Prostate gland (tissue), 2 donors: ENCODE data around the gene OR8J3. TPM values are rescaled to one million over a fixed set of nuclear protein-coding genes. Genes with fewer than 3 reads are reported as not detected.

Experiments used
- DNase-seq: peaks from one replicate; pipeline ENCODE4 v3.0.0-alpha.2; 2019; ENCODE audit warnings: low spot score
- H3K27ac ChIP-seq, 2 donors: fragments of 200-600 bp; sonication (generic); 2 replicates each; pipeline ENCODE4 v1.5.1; 2017 to 2019
- H3K27me3 ChIP-seq: fragments of 200-600 bp; sonication (generic); replicated peaks from 2 replicates; pipeline ENCODE4 v1.5.1; 2019; ENCODE audit not compliant: insufficient read depth
- H3K36me3 ChIP-seq, 2 donors: fragments of 200-600 bp; sonication (generic); 1 replicate in 1 of 2; 2 replicates in 1 of 2; pipeline versions ENCODE4 v1.5.1 to v1.8.1; 2017 to 2019
- H3K4me1 ChIP-seq: fragments of 200-600 bp; sonication (generic); replicated peaks from 2 replicates; pipeline ENCODE4 v1.5.1; 2019
- H3K4me3 ChIP-seq, 2 donors: fragments of 200-600 bp; sonication (generic); 2 replicates each; pipeline ENCODE4 v1.5.1; 2017 to 2019
- H3K9me3 ChIP-seq: fragments of 200-600 bp; sonication (generic); 2 replicates; pipeline ENCODE4 v1.5.1; 2017
- CTCF ChIP-seq, 4 experiments: fragments of 200-600 bp in 2 of 4; fragments of 450-650 bp in 2 of 4; sonication (generic) in 2 of 4; IDR thresholded peaks; 1 replicate in 3 of 4; 2 replicates in 1 of 4; pipeline ENCODE4 v1.5.1; 2016 to 2019; ENCODE audit warnings: antibody characterized with exemption in 4 of 4, mild to moderate bottlenecking in 2 of 4, moderate library complexity in 2 of 4
- POLR2A ChIP-seq: fragments of 450-650 bp; IDR thresholded peaks from one replicate; pipeline ENCODE4 v1.6.1; 2016; ENCODE audit warnings: antibody characterized with exemption, mild to moderate bottlenecking
- POLR2AphosphoS5 ChIP-seq: sonication (generic); formaldehyde crosslinking; IDR thresholded peaks from one replicate; pipeline ENCODE4 v1.6.1; 2017; ENCODE audit warnings: antibody characterized with exemption
- WGBS: methylation state at CpG from one replicate; pipeline ENCODE4 v1.1.5; 2018; 5-methylcytosine and 5-hydroxymethylcytosine counted together
- intact Hi-C: fragments of 100-400 bp; cut with DNase I; formaldehyde crosslinking; loops from one replicate; pipeline ENCODE4 v1.14.2; 2022
- total RNA-seq, 2 donors: library from RNA; depleted of rRNA; stranded (reverse); fragments of >200 nt; gene quantifications; one replicate each; pipeline ENCODE4 v1.1.0, GENCODE V29; 2016

Gene OR8J3, protein sequence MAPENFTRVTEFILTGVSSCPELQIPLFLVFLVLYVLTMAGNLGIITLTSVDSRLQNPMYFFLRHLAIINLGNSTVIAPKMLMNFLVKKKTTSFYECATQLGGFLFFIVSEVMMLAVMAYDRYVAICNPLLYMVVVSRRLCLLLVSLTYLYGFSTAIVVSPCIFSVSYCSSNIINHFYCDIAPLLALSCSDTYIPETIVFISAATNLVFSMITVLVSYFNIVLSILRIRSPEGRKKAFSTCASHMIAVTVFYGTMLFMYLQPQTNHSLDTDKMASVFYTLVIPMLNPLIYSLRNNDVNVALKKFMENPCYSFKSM
- not detected for total RNA-seq

DNA sequence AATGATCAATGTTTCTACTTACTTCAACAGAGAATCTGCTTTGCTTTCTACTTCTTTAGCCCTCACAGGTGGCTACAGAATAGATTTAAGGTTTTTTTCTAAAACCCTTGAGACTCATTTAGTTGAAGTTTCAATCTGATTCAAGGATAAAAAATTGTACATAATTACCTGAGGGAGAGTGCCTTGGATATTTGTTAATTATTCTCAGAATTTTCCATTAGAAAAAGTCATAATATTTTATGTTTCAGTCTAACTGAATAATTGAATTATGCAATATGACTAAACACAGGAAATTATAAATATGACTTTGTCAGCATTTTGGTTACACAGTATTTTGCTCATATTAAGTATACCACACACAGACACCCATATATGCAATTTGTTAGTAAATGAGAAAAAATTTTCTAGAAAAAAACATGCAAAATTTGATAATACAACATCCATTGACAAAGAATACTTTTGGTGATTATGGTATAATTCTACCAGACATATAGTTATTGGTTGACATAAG is at the start of gene OR8J3:
Gene OR8J3, minus strand, starts transcription at position 51 of the 511 bp plus-strand sequence. CDS start 2,483 bp downstream, outside the sequence.
- H3K27ac ChIP-seq = no peak within 1 kb of the TSS
- DNase-seq = no peak
- TF ChIP-seq CTCF (IDR thresholded peaks at IDR 0.05) (no peak), POLR2AphosphoS5 (no peak), POLR2A (no peak)
- H3K4me1 ChIP-seq = no peaks in the 10 kb centered on the region
- no peak within 1 kb of the TSS for H3K4me3 ChIP-seq
- H3K9me3 ChIP-seq = no peaks in the 10 kb centered on the region
- intact Hi-C loops = no loop called here
- no peaks in the 10 kb centered on the region for H3K27me3 ChIP-seq
- H3K36me3 ChIP-seq = no peaks in the 10 kb centered on the region

- Histone ChIP-seq H3K27ac (no peak overlapping the region), H3K36me3 (no peaks in the 10 kb centered on the region), H3K4me1 (no peaks in the 10 kb centered on the region), H3K4me3 (no peak overlapping the region), H3K9me3 (no peaks in the 10 kb centered on the region), H3K27me3 (no peaks in the 10 kb centered on the region)
- TF ChIP-seq POLR2A = no peak
- TF ChIP-seq CTCF (IDR thresholded peaks at IDR 0.05) = no peak
- no peak for TF ChIP-seq POLR2AphosphoS5
- 95% methylated on average over 3 of the region's 3 CpGs for WGBS
- intact Hi-C loops = no loop called here
- no peak for DNase-seq
Measured at GRCh38 chr11:56188602-56189001, 48.6 kb upstream of the OR8J3 start.

DNA sequence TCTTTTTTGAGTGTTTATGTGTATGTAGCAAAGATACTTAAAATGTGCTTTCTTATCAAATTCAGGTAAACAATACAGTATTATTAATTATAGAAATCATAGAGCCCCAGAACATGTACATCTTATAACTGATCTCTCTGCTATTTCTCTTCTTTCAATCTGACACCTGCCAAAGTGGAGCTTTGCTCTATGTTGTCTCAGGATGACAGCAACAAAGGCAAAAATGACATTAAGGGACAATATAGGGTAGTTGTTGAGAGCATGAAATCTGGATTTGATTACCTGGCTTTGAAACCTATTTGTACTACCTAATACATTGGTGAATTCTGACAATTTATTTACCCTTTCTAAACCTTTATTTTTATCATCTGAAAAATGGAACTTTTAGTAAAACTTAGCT is 43.5 kb upstream of the OR8J3 start:
- no peaks in the 10 kb centered on the region for H3K4me1 ChIP-seq
- H3K27me3 ChIP-seq = no peaks in the 10 kb centered on the region
- no peak for DNase-seq
- H3K36me3 ChIP-seq = no peaks in the 10 kb centered on the region
- intact Hi-C loops = no loop called here
- TF ChIP-seq CTCF (IDR thresholded peaks at IDR 0.05) = no peak
- no peak for TF ChIP-seq POLR2AphosphoS5
- H3K4me3 ChIP-seq = no peak overlapping the region
- no peak overlapping the region for H3K27ac ChIP-seq
- no peaks in the 10 kb centered on the region for H3K9me3 ChIP-seq

DNA sequence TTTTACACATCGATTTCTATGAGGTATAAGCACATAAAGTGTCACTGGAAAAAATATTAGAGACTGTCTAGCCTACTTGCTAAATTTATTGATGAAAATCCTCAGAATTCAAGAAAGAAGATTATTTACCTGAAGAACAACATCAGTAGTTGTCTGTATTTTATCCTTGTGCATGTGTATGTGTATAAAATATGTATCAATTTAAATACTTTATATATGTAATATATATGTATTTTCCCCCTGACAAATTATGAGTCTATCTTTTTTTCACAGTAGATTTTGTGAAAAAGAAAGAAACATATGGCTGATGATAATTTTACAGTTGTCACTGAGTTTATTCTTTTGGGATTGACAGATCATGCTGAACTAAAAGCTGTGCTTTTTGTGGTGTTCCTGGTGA is 36.3 kb upstream of the OR8J3 start, which contains the start of gene OR5J2:
Gene OR5J2, plus strand, starts transcription at position 301 of the 400 bp plus-strand sequence. Its CDS starts 0 bp downstream, at position 301.
- H3K4me1 ChIP-seq = no peaks in the 10 kb centered on the region
- no peak for TF ChIP-seq POLR2AphosphoS5
- TF ChIP-seq POLR2A = no peak
- TF ChIP-seq CTCF (IDR thresholded peaks at IDR 0.05) = no peak
- DNase-seq = no peak
- no peak within 1 kb of the TSS for H3K4me3 ChIP-seq
- no peaks in the 10 kb centered on the region for H3K36me3 ChIP-seq
- 74% methylated on average over 1 of the region's 1 CpG for WGBS
- no peak within 1 kb of the TSS for H3K27ac ChIP-seq
- no peaks in the 10 kb centered on the region for H3K27me3 ChIP-seq
- no peaks in the 10 kb centered on the region for H3K9me3 ChIP-seq
- intact Hi-C loops = no loop called here

- no peak for DNase-seq
Measured at GRCh38 chr11:56172256-56172830, 32.3 kb upstream of the OR8J3 start.

More at GRCh38 chr11:56172256-56172830, 32.3 kb upstream of the OR8J3 start:
- intact Hi-C loops = no loop called here
- WGBS = 48% methylated on average over 3 of the region's 3 CpGs
- H3K27me3 ChIP-seq = no peaks in the 10 kb centered on the region
- no peaks in the 10 kb centered on the region for H3K9me3 ChIP-seq
- H3K27ac ChIP-seq = no peak overlapping the region
- no peaks in the 10 kb centered on the region for H3K4me1 ChIP-seq
- H3K4me3 ChIP-seq = no peak overlapping the region
- no peaks in the 10 kb centered on the region for H3K36me3 ChIP-seq
- TF ChIP-seq POLR2AphosphoS5 = no peak
- no peak for TF ChIP-seq CTCF (IDR thresholded peaks at IDR 0.05)
- TF ChIP-seq POLR2A = no peak
